ENCODE data around the gene ZNF23. TPM values are rescaled to one million over a fixed set of nuclear protein-coding genes. Genes with fewer than 3 reads are reported as not detected.

ZNF23 gene
- total RNA-seq, 4 donors from 2014 or later, result 2.5 to 7.4 (median 3.4) TPM

- WGBS, 2 donors, result 47 to 64% methylated on average over 3 of the region's 3 CpGs
- intact Hi-C loops (cut with DNase I), result no loop called here
- no peaks in the 10 kb centered on the region for H3K9me3 ChIP-seq
These were observed 29.0 kb upstream of the ZNF23 start for GRCh38 chr16:71491054-71491453.

GRCh38 chr16:71490361-71490760 lies 28.3 kb upstream of the ZNF23 start:
- no peaks in the 10 kb centered on the region for H3K36me3 ChIP-seq
- H3K9me3 ChIP-seq, result no peaks in the 10 kb centered on the region
- no peak overlapping the region for H3K4me3 ChIP-seq
- no peaks in the 10 kb centered on the region for H3K4me1 ChIP-seq
- no peak overlapping the region for H3K27ac ChIP-seq
- H3K27me3 ChIP-seq, result no peaks in the 10 kb centered on the region
- intact Hi-C loops (cut with DNase I), result no loop called here
- TF ChIP-seq CTCF (IDR thresholded peaks at IDR 0.05) (no peak), POLR2A (IDR thresholded peaks at IDR 0.05) (no peak)
- DNase-seq, result no peak

More at GRCh38 chr16:71491054-71491453, 29.0 kb upstream of the ZNF23 start:
- DNase-seq, result no peak
- Histone ChIP-seq H3K27ac (no peak overlapping the region), H3K4me3 (no peak overlapping the region), H3K27me3 (no peaks in the 10 kb centered on the region), H3K4me1 (no peaks in the 10 kb centered on the region), H3K36me3 (no peaks in the 10 kb centered on the region)
- TF ChIP-seq POLR2A (IDR thresholded peaks at IDR 0.05), result no peak
- TF ChIP-seq CTCF (IDR thresholded peaks at IDR 0.05), result no peak

GRCh38 chr16:71489122-71489521 lies 27.1 kb upstream of the ZNF23 start, which contains the start of gene ZNF19:
Gene ZNF19, minus strand, starts transcription at chr16:71489324. Its CDS starts 7,210 bp downstream, at chr16:71482114.
- no peak within 1 kb of the TSS for H3K4me3 ChIP-seq
- no peaks in the 10 kb centered on the region for H3K27me3 ChIP-seq
- intact Hi-C loops (cut with DNase I), result no loop called here
- no peak for DNase-seq
- H3K36me3 ChIP-seq, result no peaks in the 10 kb centered on the region
- peaks cover 0 to 5% (median 4%) of the 10 kb centered on the region in 3 donors for H3K4me1 ChIP-seq
- no peak within 1 kb of the TSS for H3K27ac ChIP-seq
- TF ChIP-seq CTCF (IDR thresholded peaks at IDR 0.05), result no peak
- no peak for TF ChIP-seq POLR2A (IDR thresholded peaks at IDR 0.05)
- 80 to 91% methylated on average over 20 to 22 of the region's 22 CpGs for WGBS, 2 donors
- H3K9me3 ChIP-seq, result no peaks in the 10 kb centered on the region

- Histone ChIP-seq H3K27ac (peak overlapping the region; percentile 91 to 98 (median 96)), H3K27me3 (no peaks in the 10 kb centered on the region), H3K4me3 (peak overlapping the region; percentile 66 to 94 (median 78)), H3K36me3 (no peaks in the 10 kb centered on the region), H3K4me1 (peaks cover 0 to 17% (median 7%) of the 10 kb centered on the region in 3 donors), H3K9me3 (no peaks in the 10 kb centered on the region)
- WGBS, 2 donors, result 0 to 1% methylated on average over 19 to 41 of the region's 44 CpGs
- DNase-seq, result peak; percentile 17
- intact Hi-C loops (cut with DNase I), result no loop called here
- TF ChIP-seq POLR2A (IDR thresholded peaks at IDR 0.05) (peak in 2 of 4 donors; percentile 68 to 71), CTCF (IDR thresholded peaks at IDR 0.05) (no peak)
These were observed 22.2 kb upstream of the ZNF23 start for GRCh38 chr16:71484006-71484893.

- Histone ChIP-seq H3K27ac (no peak overlapping the region), H3K4me1 (peaks cover 0 to 17% (median 7%) of the 10 kb centered on the region in 3 donors), H3K9me3 (no peaks in the 10 kb centered on the region), H3K27me3 (no peaks in the 10 kb centered on the region), H3K4me3 (no peak overlapping the region), H3K36me3 (peaks cover 0 to 14% (median 0%) of the 10 kb centered on the region in 3 donors)
- intact Hi-C loops (cut with DNase I), result no loop called here
- TF ChIP-seq POLR2A (IDR thresholded peaks at IDR 0.05) (no peak), CTCF (IDR thresholded peaks at IDR 0.05) (no peak)
- WGBS, 2 donors, result 78 to 79% methylated on average over 3 to 5 of the region's 5 CpGs
- no peak for DNase-seq
These were observed 20.5 kb upstream of the ZNF23 start for GRCh38 chr16:71482569-71482968.
